ENCODE results near the gene MRPL2. TPM values are rescaled to one million over a fixed set of nuclear protein-coding genes. Genes with fewer than 3 reads are reported as not detected.

MRPL2 gene
- polyA plus RNA-seq, 1 donor (not counting 4 experiments of a cell fraction or from before 2014, with no cell fraction given) = 27.4 TPM

DNA sequence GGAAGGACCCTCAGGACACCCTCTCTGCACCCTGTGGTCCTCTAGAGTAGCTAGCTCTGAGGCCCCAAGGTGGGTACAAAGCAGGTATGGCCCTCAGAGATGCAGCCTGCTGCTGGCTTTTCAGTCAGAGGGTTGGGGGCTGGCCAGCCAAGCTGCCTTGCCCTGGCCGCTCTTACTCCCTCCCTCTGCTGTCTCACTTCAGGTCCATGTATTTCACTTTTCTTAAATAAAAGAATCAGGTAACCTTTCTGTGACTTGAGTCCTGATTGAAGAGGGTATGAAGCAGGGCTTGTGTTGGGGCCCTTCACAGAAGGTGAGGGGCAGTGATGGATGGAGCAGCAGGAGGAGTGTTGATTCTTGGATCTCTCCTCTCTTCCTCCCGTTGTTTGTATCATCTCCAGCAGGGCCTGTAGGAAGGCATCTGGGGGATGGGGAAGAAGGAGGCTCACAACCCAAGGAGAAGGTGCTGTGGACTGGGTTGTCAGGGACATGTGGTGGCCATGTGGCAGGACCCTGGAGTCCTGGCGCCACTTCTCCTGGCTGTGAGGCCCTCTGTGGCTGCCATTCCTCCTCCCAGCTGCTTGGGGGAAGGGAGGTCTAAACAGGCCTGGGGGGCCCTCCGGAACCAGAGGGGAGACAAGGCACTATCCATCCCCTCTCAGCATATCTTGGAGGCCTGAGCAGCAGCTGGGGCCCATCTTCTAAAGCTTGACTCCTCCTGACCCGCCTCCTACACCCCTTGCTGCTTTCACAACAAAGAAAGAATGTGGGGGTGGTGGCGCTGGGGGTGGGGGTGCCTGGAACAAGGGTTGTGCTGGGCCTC, 15.8 kb upstream of the MRPL2 start:
- dilution Hi-C loops (cut with MboI; ENCODE audit: extremely low pct_ligation_motif_present, low sequenced_read_pairs) = no loop called here
- no peak for FAIRE-seq
- Histone ChIP-seq H3K27me3 (ENCODE audit: control insufficient read depth, extremely low read depth, insufficient read depth, low read length) (no peaks in the 10 kb centered on the region), H3K79me2 (ENCODE audit: control insufficient read depth, insufficient read depth, low read length) (peaks cover 37% of the 10 kb centered on the region), H2AFZ (ENCODE audit: control insufficient read depth, low read length) (no peak overlapping the region), H3K9me3 (ENCODE audit: control insufficient read depth, low read depth, low read length) (no peaks in the 10 kb centered on the region), H4K20me1 (ENCODE audit: control insufficient read depth, extremely low read depth, insufficient read depth, low read length) (no peaks in the 10 kb centered on the region), H3K4me3 (ENCODE audit: control insufficient read depth in 2 of 3, extremely low read depth in 1 of 3, insufficient read depth in 2 of 3, low read depth in 1 of 3, low read length in 3 of 3) (no peak overlapping the region), H3K9me1 (ENCODE audit: control insufficient read depth, extremely low read depth, insufficient read depth, low read length) (no peaks in the 10 kb centered on the region), H3K27ac (ENCODE audit: control insufficient read depth, insufficient read depth, low read length) (no peak overlapping the region), H3K36me3 (ENCODE audit: control insufficient read depth in 2 of 2, extremely low read depth in 1 of 2, insufficient read depth in 2 of 2, low read length in 2 of 2) (peaks cover 0 to 3% of the 10 kb centered on the region in 2 experiments), H3K4me2 (ENCODE audit: control insufficient read depth, extremely low read depth, insufficient read depth, low read depth, low read length) (no peak overlapping the region), H3K9ac (ENCODE audit: control insufficient read depth, extremely low read depth, insufficient read depth, low read length) (no peak overlapping the region), H3K4me1 (ENCODE audit: control insufficient read depth, extremely low read depth, insufficient read depth, low read length) (peaks cover 14% of the 10 kb centered on the region)
- DNase-seq (ENCODE audit: low read depth, low spot score) = no peak
- TF ChIP-seq EZH2 (IDR thresholded peaks at IDR 0.05; ENCODE audit: low read length) = no peak
- TF ChIP-seq, protein P1, sequence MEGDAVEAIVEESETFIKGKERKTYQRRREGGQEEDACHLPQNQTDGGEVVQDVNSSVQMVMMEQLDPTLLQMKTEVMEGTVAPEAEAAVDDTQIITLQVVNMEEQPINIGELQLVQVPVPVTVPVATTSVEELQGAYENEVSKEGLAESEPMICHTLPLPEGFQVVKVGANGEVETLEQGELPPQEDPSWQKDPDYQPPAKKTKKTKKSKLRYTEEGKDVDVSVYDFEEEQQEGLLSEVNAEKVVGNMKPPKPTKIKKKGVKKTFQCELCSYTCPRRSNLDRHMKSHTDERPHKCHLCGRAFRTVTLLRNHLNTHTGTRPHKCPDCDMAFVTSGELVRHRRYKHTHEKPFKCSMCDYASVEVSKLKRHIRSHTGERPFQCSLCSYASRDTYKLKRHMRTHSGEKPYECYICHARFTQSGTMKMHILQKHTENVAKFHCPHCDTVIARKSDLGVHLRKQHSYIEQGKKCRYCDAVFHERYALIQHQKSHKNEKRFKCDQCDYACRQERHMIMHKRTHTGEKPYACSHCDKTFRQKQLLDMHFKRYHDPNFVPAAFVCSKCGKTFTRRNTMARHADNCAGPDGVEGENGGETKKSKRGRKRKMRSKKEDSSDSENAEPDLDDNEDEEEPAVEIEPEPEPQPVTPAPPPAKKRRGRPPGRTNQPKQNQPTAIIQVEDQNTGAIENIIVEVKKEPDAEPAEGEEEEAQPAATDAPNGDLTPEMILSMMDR (optimal IDR thresholded peaks at IDR 0.05 in 1 of 3, IDR thresholded peaks at IDR 0.05 in 1 of 3, conservative IDR thresholded peaks at IDR 0.05 in 1 of 3; ENCODE audit: extremely low read depth in 1 of 3, insufficient read depth in 2 of 3, low read length in 3 of 3) = no peak

DNA sequence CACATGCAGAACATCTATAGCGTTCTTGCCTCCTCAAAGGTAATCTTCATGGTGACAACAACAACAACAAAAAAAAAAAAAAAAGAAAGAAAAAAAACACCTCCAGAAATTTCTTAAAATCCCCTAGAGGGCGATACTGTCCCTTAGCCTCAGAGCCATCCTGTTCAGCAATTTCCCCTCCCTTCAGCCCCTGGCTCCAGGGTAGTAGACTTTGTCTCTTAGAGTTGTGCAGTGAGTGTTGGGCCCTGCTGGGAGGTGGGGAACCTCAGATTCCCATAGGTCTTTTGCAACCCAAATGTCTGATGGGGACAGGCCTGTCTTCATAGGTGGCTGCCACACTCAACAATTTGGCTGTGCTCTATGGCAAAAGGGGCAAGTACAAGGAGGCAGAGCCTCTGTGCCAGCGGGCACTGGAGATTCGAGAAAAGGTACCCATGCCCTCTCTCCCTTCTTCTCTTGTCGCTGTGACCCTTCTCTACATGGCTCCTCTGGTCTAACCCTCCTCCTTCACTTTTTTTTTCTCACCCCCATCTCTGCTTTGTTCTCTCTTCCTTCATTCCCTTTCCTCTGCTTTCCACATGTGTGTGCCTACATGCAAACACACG, 10.9 kb upstream of the MRPL2 start:
- H4K20me1 ChIP-seq (ENCODE audit: control insufficient read depth, extremely low read depth, insufficient read depth, low read length) = no peaks in the 10 kb centered on the region
- H3K4me1 ChIP-seq (ENCODE audit: control insufficient read depth, extremely low read depth, insufficient read depth, low read length) = no peaks in the 10 kb centered on the region
- H2AFZ ChIP-seq (ENCODE audit: control insufficient read depth, low read length) = no peak overlapping the region
- H3K27ac ChIP-seq (ENCODE audit: control insufficient read depth, insufficient read depth, low read length) = no peak overlapping the region
- DNase-seq (ENCODE audit: low read depth, low spot score) (no peak), FAIRE-seq (peak; percentile 89)
- H3K4me3 ChIP-seq (ENCODE audit: control insufficient read depth in 2 of 3, extremely low read depth in 1 of 3, insufficient read depth in 2 of 3, low read depth in 1 of 3, low read length in 3 of 3) = no peak overlapping the region
- H3K36me3 ChIP-seq (ENCODE audit: control insufficient read depth in 2 of 2, extremely low read depth in 1 of 2, insufficient read depth in 2 of 2, low read length in 2 of 2) = peaks cover 5 to 7% of the 10 kb centered on the region in 2 experiments
- no peak overlapping the region for H3K4me2 ChIP-seq (ENCODE audit: control insufficient read depth, extremely low read depth, insufficient read depth, low read depth, low read length)
- no peaks in the 10 kb centered on the region for H3K79me2 ChIP-seq (ENCODE audit: control insufficient read depth, insufficient read depth, low read length)
- no peaks in the 10 kb centered on the region for H3K27me3 ChIP-seq (ENCODE audit: control insufficient read depth, extremely low read depth, insufficient read depth, low read length)
- dilution Hi-C loops (cut with MboI; ENCODE audit: extremely low pct_ligation_motif_present, low sequenced_read_pairs) = no loop called here
- no peak overlapping the region for H3K9ac ChIP-seq (ENCODE audit: control insufficient read depth, extremely low read depth, insufficient read depth, low read length)
- H3K9me1 ChIP-seq (ENCODE audit: control insufficient read depth, extremely low read depth, insufficient read depth, low read length) = no peaks in the 10 kb centered on the region
- TF ChIP-seq, protein P1 (optimal IDR thresholded peaks at IDR 0.05 in 1 of 3, IDR thresholded peaks at IDR 0.05 in 1 of 3, conservative IDR thresholded peaks at IDR 0.05 in 1 of 3; ENCODE audit: extremely low read depth in 1 of 3, insufficient read depth in 2 of 3, low read length in 3 of 3) = peak; percentile 56 to 61 (median 58)
- TF ChIP-seq EZH2 (IDR thresholded peaks at IDR 0.05; ENCODE audit: low read length) = no peak
- no peaks in the 10 kb centered on the region for H3K9me3 ChIP-seq (ENCODE audit: control insufficient read depth, low read depth, low read length)
